HG03575 (cell line): ENCODE data around the gene STX18.
"Not testable (repeated sequence)": the region's sequence is repeated elsewhere in the genome, so short reads cannot be mapped to it uniquely, and the experiment has no call there.

Source experiments
- ATAC-seq: cut with Tn5 transposase; IDR thresholded peaks from one replicate; pipeline ENCODE4 v1.9.1; 2021; ENCODE audit not compliant: unreplicated experiment, insufficient number of reproducible peaks, low FRiP score; ENCODE audit errors: extremely low read depth

STX18 gene

GRCh38 chr4:4559596-4559995 lies 17.7 kb upstream of the STX18 start:
- ATAC-seq, result no peak

- no peak for ATAC-seq
Measured at GRCh38 chr4:4558881-4559280, 17.0 kb upstream of the STX18 start.

DNA sequence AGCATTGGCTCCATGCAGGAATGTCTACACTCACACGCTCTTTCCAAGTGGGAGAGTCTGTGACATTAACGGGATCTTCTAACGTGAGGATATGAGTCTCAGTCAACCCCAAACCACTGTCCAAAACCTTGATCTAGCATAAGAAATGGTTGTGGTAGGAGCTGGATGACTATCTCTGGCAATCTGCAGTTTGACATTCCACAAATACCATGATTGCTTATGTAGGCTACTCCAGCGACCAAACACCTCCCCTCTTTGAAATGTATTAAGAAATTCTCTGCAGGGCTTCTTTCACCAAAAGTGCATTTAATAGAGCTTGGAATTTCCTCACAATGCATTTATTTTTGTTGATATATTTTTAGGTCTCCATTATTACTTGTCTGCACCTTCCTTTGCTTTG lies 14.1 kb upstream of the STX18 start:
- no peak for ATAC-seq

DNA sequence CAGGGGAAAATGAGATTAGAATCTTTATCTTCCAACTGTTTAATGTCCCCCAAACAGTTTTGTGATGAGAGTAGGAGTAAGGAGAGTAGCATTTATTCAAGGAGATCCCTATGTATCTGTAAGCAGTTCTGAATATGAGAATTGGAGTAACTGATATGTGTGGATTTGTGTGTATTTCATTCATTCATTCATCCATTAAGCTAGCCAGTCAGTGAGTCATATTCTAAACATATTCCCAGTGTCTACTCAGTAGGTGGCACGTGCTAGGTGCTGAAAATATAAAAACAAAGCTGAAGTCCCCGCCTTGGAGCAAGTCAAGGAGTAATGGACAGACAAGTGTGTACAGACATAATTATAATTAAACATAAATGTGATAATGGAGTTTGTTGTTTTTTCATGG lies 12.4 kb upstream of the STX18 start:
- ATAC-seq, result no peak

DNA sequence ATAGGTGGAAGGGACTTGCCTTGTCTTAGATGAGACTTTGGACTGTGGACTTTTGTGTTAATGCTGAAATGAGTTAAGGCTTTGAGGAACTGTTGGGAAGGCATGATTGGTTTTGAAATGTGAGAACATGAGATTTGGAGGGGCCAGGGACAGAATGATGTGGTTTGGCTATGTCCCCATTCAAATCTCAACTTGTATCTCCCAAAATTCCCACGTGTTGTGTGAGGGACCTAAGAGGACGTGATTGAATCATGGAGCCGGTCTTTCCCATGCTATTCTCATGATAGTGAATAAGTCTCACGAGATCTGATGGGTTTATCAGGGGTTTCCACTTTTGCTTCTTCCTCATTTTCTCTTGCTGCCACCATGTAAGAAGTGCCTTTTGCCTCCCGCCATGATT lies 10.2 kb upstream of the STX18 start:
- not testable (repeated sequence) for ATAC-seq

- not testable (repeated sequence) for ATAC-seq
Measured at GRCh38 chr4:4550161-4550560, 8.3 kb upstream of the STX18 start.

- ATAC-seq, result no peak
Measured at GRCh38 chr4:4549534-4549933, 7.7 kb upstream of the STX18 start.

- no peak for ATAC-seq
Measured at GRCh38 chr4:4542774-4543485, 1.1 kb upstream of the STX18 start.

DNA sequence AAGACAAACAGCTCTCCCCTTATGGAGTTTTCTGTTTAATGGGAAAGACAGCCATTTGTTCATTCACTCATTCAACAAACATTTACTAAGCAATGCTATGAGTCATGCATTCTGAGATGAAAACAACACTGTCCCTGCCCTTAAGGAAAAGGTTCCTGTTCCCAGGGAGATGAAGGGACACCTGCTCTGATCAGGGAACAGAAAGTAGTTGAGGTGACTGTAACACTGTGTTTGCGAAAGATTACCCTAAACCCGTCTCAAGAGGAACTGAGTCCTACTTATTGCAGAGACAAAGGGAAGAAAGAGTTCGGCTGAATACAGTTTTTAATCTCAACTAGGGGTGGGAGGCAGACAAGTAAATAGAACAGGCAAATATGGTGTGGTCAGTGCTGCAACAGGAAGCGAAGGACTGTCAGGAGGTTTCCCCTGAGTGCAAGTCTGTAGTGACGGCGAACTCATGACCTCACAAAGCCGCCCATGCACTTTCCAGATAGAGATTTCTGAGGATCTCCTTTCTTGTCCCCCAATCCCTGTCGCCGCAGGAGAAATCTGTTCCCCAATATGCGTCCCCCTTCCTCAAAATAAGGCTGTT lies 712 bp downstream of the STX18 start:
- no peak for ATAC-seq

- ATAC-seq, result no peak
Measured at GRCh38 chr4:4539481-4539880, 2.4 kb downstream of the STX18 start.

DNA sequence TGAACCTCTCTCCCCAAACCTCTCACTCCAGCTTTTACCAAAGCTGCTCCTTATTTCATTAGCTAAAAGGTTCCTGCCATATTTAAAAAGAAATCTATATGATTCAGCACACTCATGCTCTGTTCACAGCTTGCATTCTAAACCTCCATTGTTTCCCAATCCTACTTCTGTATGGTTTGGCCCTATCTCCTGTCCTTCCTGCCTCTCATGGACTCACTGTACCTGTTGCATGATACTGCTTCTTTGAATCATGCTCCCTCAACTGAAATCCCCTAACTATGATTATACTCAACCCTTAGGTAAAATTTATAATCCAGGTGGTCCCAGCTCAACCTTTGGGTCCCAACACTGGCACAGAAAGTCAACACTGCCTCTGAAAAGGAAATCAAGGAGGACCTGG lies 6.3 kb downstream of the STX18 start:
- no peak for ATAC-seq

DNA sequence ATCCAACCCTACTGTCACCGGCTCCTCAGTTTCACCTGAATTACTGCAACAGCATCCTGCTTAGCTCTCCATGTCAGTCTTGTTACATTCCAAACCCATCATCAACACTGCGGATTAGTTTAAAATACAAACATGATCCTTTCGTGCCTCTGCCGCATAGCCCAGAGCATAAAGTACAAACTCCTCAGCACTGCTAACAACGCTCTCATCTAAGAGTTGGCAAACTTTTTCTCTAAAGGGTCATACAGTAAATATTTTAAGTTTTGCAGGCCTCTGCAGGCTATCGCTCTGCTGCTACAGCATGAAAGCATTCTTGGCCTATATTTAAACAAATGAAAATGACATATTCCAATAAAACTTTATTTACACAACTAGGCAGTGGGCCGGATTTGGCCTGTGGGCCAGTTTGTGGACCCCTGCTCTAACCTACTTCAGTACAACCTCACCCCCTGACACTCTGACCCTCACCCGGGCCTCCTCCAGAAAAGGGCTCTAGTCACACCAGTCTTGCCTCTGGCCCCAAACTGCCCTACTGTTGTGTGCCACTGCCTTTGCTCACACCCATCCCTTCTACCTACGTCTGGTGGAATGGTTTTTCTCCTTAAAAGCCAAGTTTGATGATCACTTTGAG lies 7.2 kb downstream of the STX18 start:
- ATAC-seq, result no peak

- ATAC-seq, result no peak
Measured at GRCh38 chr4:4533461-4534169, 8.2 kb downstream of the STX18 start.

- ATAC-seq, result no peak
Measured at GRCh38 chr4:4532371-4533154, 9.3 kb downstream of the STX18 start.

GRCh38 chr4:4529392-4529791 lies 12.5 kb downstream of the STX18 start:
- no peak for ATAC-seq

DNA sequence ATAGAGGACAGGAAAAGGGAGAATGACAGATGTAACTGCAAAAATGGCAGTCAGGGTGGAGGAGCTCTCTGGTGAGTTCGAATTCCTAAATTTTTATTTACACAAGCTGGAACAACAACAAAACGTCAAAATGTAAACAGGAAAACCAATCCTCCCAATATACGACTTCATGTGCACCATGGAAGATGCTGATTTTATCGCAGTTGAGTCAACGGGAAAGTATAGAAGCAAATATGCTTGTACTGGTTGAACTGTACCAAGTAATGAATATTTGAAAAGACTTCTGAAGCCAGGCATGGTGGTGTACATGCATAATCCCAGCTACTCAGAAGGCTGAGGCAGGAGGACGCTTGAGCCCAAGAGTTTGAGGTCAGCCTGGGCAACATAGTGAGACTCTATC lies 15.4 kb downstream of the STX18 start:
- ATAC-seq, result no peak

DNA sequence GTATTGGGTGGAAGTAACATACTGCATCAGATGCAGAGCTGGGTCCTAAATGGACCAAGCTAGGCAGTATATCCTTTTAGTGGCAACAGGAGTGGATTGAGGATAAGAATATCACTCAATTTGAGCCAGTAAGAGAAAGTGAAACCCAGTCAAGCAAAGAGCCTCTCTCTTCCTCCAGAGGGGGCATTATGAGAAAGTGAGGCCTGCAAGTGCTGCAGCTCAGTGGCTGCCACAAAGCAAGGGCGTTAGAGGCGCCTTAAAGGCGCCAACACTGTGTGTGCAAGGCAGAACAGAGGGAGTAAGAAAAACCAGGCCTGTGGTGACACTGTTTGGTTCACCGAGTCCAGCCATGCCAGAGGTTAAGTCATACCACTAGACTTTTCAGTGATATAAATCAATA lies 17.5 kb downstream of the STX18 start:
- peak; percentile 66 for ATAC-seq

DNA sequence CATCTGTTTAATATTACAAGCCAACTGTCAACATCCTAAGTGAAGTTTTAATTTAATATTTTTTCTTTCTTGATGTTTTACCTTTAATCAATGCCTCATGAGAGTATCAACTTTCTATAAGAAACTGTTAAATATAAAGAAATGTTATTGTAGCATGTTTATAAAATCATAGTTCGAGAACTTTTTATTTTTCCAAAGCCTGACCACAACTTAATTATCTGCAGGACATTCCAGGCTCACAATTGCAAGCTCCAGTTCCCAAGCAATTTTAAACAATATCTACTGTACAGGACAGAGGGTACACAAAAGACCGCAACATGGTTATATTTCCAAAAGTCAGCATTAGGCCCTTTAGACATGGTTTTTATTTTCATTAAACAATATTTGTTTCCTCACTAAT lies 20.1 kb downstream of the STX18 start:
- ATAC-seq, result no peak

DNA sequence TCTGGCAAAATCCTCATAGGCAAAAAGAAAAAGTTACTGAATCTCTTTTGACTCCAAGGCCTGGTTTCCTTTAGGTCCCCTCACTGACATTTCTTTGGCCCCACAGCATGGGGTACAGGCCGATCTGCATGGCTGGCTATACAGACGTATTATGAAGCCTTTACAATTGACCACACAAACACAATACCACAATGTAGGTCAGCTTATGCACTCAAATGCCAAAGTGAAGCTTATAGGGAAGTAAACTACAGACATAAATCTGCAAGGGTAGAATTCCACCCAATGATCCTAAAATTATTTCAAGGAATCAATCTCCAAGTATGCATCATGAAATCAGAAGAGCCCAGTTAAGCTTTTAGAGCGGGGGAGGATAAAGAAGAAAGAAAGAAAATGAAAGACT lies 20.7 kb downstream of the STX18 start:
- ATAC-seq, result no peak
